Kidney (tissue), 14 donors: ENCODE data around the gene PITPNM3. TPM values are rescaled to one million over a fixed set of nuclear protein-coding genes. Genes with fewer than 3 reads are reported as not detected.
A peak's percentile ranks its signal among the peaks of the same experiment; 100 is the strongest.

ENCODE experiments used
- DNase-seq, 5 donors: peaks; one replicate each; pipeline ENCODE4 v3.0.0-alpha.2; 2013 to 2020
- FAIRE-seq: peaks from 2 replicates; lab custom pipeline; 2012; peaks lifted over from hg19 to GRCh38; lab: Jason Lieb, UNC
- H3K27ac ChIP-seq, 2 donors: one replicate each; pipeline ENCODE4 v1.7.0; 2013; ENCODE audit warnings: low read depth in 2 of 2, low read length in 2 of 2, inconsistent platforms in 1 of 2
- H3K27me3 ChIP-seq: one replicate; pipeline ENCODE4 v1.7.1; 2013; ENCODE audit warnings: low read length, inconsistent platforms; ENCODE audit not compliant: control insufficient read depth, insufficient read depth
- H3K36me3 ChIP-seq, 3 donors: one replicate each; pipeline versions ENCODE4 v1.7.0 to v1.7.1; 2013; ENCODE audit warnings: low read length in 3 of 3, control low read depth in 1 of 3, inconsistent platforms in 1 of 3; ENCODE audit not compliant: insufficient read depth in 3 of 3, control insufficient read depth in 2 of 3
- H3K4me1 ChIP-seq, 3 donors: one replicate each; pipeline versions ENCODE4 v1.7.0 to v1.7.1; 2013; ENCODE audit warnings: low read length in 3 of 3, inconsistent platforms in 1 of 3, low read depth in 1 of 3; ENCODE audit not compliant: control insufficient read depth in 2 of 3, insufficient read depth in 2 of 3
- H3K4me3 ChIP-seq, 3 donors: one replicate each; pipeline versions ENCODE4 v1.7.0 to v1.8.1; 2013; ENCODE audit warnings: low read length in 3 of 3, control low read depth in 1 of 3, inconsistent platforms in 1 of 3
- H3K9ac ChIP-seq, 3 donors: one replicate each; pipeline versions ENCODE4 v1.7.0 to v1.7.1; 2013; ENCODE audit warnings: low read length in 3 of 3, control low read depth in 1 of 3, inconsistent platforms in 1 of 3
- H3K9me3 ChIP-seq, 3 donors: one replicate each; pipeline versions ENCODE4 v1.7.0 to v1.7.1; 2013; ENCODE audit warnings: low read length in 3 of 3, control low read depth in 1 of 3, inconsistent platforms in 1 of 3; ENCODE audit not compliant: control insufficient read depth in 2 of 3, insufficient read depth in 1 of 3
- CTCF ChIP-seq: IDR thresholded peaks from 3 replicates; pipeline ENCODE4 v1.5.1; 2012; ENCODE audit warnings: mild to moderate bottlenecking, moderate library complexity, borderline replicate concordance; ENCODE audit not compliant: insufficient read depth; ENCODE audit errors: extremely low read depth
- intact Hi-C: fragments of 100-400 bp; cut with DNase I; formaldehyde crosslinking; loops from one replicate; pipeline ENCODE4 v1.11.1; 2022
- polyA plus RNA-seq: library from polyadenylated mRNA; stranded (reverse); fragments of 350-450 nt; fragmentation: Illumina TruSeq; extraction: RNeasy Lipid Tissue Mini Kit (QIAGEN cat#74804); gene quantifications from one replicate; pipeline ENCODE4 v1.2.3, GENCODE V29; 2014; ENCODE audit warnings: low read depth, low replicate concordance; ENCODE audit not compliant: insufficient read depth
- total RNA-seq: library from RNA; stranded (reverse); fragmentation: NEBNext Ultra II Directional; extraction: Animal tissue kit (Norgen Biotek cat#: 25700); gene quantifications from one replicate; pipeline ENCODE4 v1.2.1, GENCODE V29; 2021
- donor health status: control.
- donor health status: control.
- donor health status: control.
- donor health status: control.
- donor health status: control.
- donor health status: DM: yes; HTN: yes; CAD: no.
- donor health status: Normal renal cell carcinoma (clear cell type).

PITPNM3 gene
- total and polyA plus RNA-seq, 2 donors from 2014 or later = 1.8 to 9.1 TPM

GRCh38 chr17:6455321-6455705, 101.0 kb downstream of the PITPNM3 start:
- Histone ChIP-seq H3K9ac (peak overlapping the region in 1 of 3 donors; percentile 19), H3K27ac (peak overlapping the region in 1 of 2 donors; percentile 11), H3K9me3 (no peaks in the 10 kb centered on the region), H3K27me3 (no peaks in the 10 kb centered on the region), H3K4me1 (peaks cover 0 to 5% (median 0%) of the 10 kb centered on the region in 3 donors), H3K36me3 (no peaks in the 10 kb centered on the region), H3K4me3 (no peak overlapping the region)
- peak; percentile 70 to 94 (median 82) for DNase-seq
- no peak for FAIRE-seq
- TF ChIP-seq CTCF = no peak
- intact Hi-C loops = no loop called here

- H3K4me3 ChIP-seq = no peak overlapping the region
- H3K9me3 ChIP-seq = no peaks in the 10 kb centered on the region
- no peak overlapping the region for H3K27ac ChIP-seq
- intact Hi-C loops = no loop called here
- peak overlapping the region in 1 of 3 donors; percentile 19 for H3K9ac ChIP-seq
- peaks cover 0 to 5% (median 0%) of the 10 kb centered on the region in 3 donors for H3K4me1 ChIP-seq
- no peak for TF ChIP-seq CTCF
- H3K27me3 ChIP-seq = no peaks in the 10 kb centered on the region
- peak in 3 of 5 donors; percentile 55 to 80 (median 77) for DNase-seq
- no peak for FAIRE-seq
- no peaks in the 10 kb centered on the region for H3K36me3 ChIP-seq
These were observed 101.6 kb downstream of the PITPNM3 start for GRCh38 chr17:6454495-6455320.

- Histone ChIP-seq H3K27me3 (no peaks in the 10 kb centered on the region), H3K9ac (no peak overlapping the region), H3K4me3 (no peak overlapping the region), H3K36me3 (no peaks in the 10 kb centered on the region), H3K27ac (no peak overlapping the region), H3K4me1 (peaks cover 0 to 4% (median 0%) of the 10 kb centered on the region in 3 donors), H3K9me3 (no peaks in the 10 kb centered on the region)
- FAIRE-seq = no peak
- intact Hi-C loops = no loop called here
- DNase-seq = no peak
- no peak for TF ChIP-seq CTCF
These were observed 102.9 kb downstream of the PITPNM3 start for GRCh38 chr17:6453279-6454024.
